ENCODE results near the gene PAX5.

PAX5 gene

GRCh38 chr9:36987891-36988290 lies 46.2 kb downstream of the PAX5 start:
- DNase-seq (ENCODE audit: low read depth, low spot score) = no peak

- DNase-seq (ENCODE audit: low read depth, low spot score) = no peak
These were observed 46.7 kb downstream of the PAX5 start for GRCh38 chr9:36987409-36987808.

- DNase-seq (ENCODE audit: low read depth, low spot score) = no peak
These were observed 47.3 kb downstream of the PAX5 start for GRCh38 chr9:36986468-36987408.

GRCh38 chr9:36985769-36986467 lies 48.1 kb downstream of the PAX5 start:
- no peak for DNase-seq (ENCODE audit: low read depth, low spot score)

- DNase-seq (ENCODE audit: low read depth, low spot score) = no peak
These were observed 48.9 kb downstream of the PAX5 start for GRCh38 chr9:36985061-36985768.

- DNase-seq (ENCODE audit: low read depth, low spot score) = no peak
These were observed 53.7 kb downstream of the PAX5 start for GRCh38 chr9:36980148-36980974.

- no peak for DNase-seq (ENCODE audit: low read depth, low spot score)
These were observed 57.6 kb downstream of the PAX5 start for GRCh38 chr9:36976371-36977030.

- DNase-seq (ENCODE audit: low read depth, low spot score) = no peak
These were observed 59.3 kb downstream of the PAX5 start for GRCh38 chr9:36974731-36975130.

- no peak for DNase-seq (ENCODE audit: low read depth, low spot score)
These were observed 62.1 kb downstream of the PAX5 start for GRCh38 chr9:36971935-36972488.

GRCh38 chr9:36970007-36970888 lies 63.8 kb downstream of the PAX5 start:
- no peak for DNase-seq (ENCODE audit: low read depth, low spot score)

GRCh38 chr9:36969216-36969771 lies 64.8 kb downstream of the PAX5 start:
- DNase-seq (ENCODE audit: low read depth, low spot score) = no peak

- DNase-seq (ENCODE audit: low read depth, low spot score) = no peak
These were observed 65.4 kb downstream of the PAX5 start for GRCh38 chr9:36968574-36969215.

- no peak for DNase-seq (ENCODE audit: low read depth, low spot score)
These were observed 66.1 kb downstream of the PAX5 start for GRCh38 chr9:36967997-36968396.

- no peak for DNase-seq (ENCODE audit: low read depth, low spot score)
These were observed 67.5 kb downstream of the PAX5 start for GRCh38 chr9:36966371-36967097.

GRCh38 chr9:36964791-36965190 lies 69.3 kb downstream of the PAX5 start:
- no peak for DNase-seq (ENCODE audit: low read depth, low spot score)

GRCh38 chr9:36963346-36963745 lies 70.7 kb downstream of the PAX5 start:
- no peak for DNase-seq (ENCODE audit: low read depth, low spot score)

GRCh38 chr9:36962691-36963090 lies 71.4 kb downstream of the PAX5 start:
- no peak for DNase-seq (ENCODE audit: low read depth, low spot score)

All from activated naive CD8-positive, alpha-beta T cell treated with anti-CD3 and anti-CD28 coated beads, Interleukin-2, amount 50 U/mL, for 16 hours (primary cell).